ENCODE measurements around the gene CDKL2.
"Not testable (repeated sequence)": the region's sequence is repeated elsewhere in the genome, so short reads cannot be mapped to it uniquely, and the experiment has no call there.

CDKL2 gene

DNA sequence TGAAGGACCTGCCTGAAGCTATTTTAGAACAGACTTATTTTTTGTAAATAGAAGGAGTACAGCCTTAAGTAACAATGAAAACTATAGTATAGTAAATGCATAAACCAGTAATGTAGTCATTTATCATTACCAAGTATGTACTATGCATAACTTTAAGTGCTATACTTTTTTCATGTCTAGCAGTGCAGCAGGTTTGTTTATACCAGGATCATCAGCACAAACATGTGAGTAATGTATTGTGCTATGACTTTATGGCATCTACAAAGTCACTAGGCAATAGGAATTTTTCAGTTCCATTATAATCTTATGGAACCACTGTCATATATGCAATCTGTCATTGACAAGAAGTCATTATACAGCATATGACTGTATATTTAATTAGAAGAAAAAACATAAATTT lies 77.9 kb downstream of the CDKL2 start:
- DNase-seq (ENCODE audit: low read depth): no peak

DNA sequence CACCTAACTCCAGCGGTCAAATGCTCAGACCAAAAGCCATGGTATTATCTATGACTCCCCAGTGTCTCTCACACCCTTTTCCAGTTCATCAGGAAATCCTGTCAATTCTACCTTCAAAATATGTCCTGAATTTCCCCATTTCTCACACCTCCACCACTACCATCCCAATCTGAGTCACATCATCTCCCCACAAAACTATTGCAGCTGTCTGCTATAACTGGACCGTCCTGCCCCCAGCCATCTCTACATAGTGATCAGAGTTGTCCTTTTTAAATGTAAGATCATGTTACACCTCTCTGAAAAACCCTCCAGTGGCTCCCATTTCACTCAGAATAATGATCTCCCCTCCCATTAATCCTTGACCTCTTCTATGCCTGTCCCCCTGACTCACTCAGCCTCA lies 81.3 kb downstream of the CDKL2 start:
- DNase-seq (ENCODE audit: low read depth): no peak

DNA sequence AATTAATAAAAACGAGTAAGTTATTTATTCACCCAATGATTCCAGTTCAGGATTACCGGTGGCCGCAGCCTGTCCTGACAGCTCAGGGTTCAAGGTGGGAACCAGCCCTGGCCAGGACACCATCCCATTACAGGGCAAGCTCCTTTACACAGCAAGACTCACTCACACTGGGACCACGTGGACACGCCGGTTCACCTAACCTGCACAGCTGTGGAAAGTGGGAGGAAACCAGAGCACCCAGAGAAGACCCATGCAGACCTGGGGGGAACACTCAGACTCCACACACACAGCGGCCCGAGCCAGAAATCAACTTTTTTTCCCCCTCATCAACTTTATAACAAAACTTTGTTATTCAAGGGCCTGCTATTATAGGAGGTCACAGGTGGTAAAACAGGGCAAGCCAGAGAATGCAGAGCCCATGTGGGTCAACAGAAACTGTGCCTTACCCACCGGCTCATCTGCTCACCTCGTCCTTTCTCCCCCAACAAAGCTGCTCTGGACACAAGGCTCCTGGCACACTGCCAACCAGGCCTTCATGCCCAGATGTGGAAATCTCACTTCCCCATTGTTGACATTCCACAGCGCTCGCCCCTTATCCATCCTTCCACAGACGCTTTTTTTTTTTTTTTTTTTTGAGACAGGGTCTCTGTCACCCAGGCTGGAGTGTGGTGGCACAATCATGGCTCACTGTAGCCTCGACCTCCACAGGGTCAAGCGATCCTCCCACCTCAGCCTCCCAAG lies 82.5 kb downstream of the CDKL2 start:
- no peak for DNase-seq (ENCODE audit: low read depth)

DNA sequence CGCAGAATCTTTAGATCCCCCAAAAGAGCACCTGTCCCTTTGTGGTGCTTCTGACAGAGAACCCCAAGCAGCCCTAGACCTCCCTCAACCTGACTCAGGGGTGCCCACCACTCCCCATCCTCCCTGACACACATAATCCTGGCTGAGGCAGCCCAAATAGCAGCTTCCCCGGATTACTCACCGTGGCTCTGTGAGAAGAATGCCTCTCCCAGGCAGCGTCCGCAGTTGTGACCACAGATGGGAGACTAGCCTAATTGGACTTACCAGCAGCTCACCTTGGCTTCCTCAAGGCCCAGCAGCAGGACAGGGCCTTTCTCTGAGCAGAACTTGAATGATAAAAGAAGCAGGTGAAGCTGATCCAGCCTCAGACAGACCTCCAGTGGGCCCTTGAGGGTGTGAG lies 84.8 kb downstream of the CDKL2 start:
- DNase-seq (ENCODE audit: low read depth): no peak

DNA sequence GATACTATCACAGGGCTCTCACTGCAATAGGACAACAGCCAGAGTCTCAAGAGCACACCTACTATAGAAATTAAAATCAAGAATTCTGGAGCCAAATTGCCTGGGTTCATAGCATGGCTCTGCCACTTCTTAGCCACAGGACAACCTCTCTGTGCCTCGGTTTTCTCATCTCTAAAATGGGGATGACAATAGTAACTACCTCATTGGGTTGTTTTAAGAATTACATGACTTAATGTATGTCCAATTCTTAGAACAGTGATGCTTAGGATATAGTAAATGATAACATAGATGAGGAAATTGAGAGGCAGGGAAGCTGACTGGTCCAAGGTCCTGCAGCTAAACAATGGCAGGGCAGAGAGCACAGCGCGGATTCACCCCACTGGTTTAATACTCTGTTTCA lies 85.5 kb downstream of the CDKL2 start:
- no peak for DNase-seq (ENCODE audit: low read depth)

DNA sequence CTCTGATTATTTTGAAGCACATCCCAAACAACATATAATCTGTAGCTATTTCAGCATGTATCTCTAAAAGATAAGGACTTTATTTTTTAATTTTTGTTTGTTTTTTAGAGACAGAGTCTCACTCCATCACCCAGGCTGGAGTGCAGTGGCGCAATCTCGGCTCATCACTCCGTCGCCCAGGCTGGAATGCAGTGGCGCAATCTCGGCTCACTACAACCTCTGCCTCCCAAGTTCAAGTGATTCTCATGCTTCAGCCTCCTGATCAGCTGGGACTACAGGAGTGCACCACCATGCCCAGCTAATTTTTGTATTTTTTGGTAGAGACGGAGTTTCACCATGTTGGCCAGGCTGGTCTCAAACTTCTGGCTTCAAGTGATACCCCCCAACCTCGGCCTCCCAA lies 86.1 kb downstream of the CDKL2 start:
- not testable (repeated sequence) for DNase-seq (ENCODE audit: low read depth)

DNA sequence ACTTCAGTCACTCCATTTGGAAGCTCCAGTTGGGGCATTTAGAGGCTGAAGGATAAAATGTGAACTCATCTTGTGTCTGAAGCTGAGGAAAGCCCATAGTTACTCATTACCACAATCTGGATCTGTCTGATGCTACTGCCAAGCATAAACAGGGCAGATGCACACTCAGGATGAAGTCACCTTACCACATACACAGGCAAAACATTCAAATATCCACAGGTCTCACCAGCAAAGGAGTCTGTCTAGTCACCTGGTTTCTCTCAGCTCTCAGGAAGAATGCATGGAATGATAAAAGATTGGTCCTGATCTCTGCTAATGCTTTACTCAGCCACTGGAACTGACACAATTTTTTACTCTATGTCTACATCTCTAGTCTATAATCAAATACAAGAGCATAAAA lies 87.5 kb downstream of the CDKL2 start:
- DNase-seq (ENCODE audit: low read depth): no peak

DNA sequence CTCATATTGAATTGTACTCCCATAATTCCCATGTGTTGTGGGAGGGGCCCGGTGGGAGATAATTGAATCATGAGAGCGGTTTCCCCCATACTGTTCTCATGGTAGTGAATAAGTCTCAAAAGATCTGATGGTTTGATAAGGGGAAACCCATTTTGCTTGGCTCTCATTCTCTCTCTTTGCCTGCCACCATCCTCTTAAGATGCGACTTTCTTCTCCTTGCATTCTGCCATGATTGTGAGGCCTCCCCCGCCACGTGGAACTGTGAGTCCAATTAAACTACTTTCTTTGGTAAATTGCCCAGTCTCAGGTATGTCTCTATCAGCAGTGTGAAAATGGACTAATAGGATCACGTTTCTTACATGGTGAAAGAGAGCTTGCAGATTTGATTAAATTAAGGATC lies 93.0 kb downstream of the CDKL2 start:
- DNase-seq (ENCODE audit: low read depth): not testable (repeated sequence)

DNA sequence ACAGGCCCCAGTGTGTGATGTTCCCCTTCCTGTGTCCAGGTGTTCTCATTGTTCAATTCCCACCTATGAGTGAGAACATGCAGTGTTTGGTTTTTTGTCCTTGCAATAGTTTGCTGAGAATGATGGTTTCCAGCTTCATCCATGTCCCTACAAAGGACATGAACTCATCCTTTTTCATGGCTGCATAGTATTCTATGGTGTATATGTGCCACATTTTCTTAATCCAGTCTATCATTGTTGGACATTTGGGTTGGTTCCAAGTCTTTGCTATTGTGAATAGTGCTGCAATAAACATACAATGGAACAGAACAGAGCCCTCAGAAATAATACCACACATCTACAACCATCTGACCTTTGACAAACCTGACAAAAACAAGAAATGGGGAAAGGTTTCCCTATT lies 96.4 kb downstream of the CDKL2 start:
- DNase-seq (ENCODE audit: low read depth): not testable (repeated sequence)

DNA sequence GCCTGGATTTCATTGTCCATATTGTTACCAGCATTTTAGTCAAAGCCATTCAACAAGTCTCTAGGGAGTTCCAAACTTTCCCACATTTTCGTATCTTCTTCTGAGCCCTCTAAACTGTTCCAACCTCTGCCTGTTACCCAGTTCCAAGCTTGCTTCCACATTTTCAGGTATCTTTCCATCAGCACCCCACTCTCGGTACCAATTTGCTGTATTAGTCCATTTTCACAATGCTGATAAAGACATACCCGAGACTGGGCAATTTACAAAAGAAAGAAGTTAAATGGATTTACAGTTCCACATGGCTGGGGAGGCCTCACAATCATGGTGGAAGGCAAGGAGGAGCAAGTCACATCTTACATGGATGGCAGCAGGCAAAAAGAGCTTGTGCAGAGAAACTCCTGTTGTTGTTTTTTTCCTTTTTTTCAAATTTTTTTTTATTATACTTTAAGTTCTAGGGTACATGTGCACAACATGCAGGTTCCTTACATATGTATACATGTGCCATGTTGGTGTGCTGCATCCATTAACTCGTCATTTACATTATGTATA lies 96.9 kb downstream of the CDKL2 start:
- DNase-seq (ENCODE audit: low read depth): not testable (repeated sequence)

DNA sequence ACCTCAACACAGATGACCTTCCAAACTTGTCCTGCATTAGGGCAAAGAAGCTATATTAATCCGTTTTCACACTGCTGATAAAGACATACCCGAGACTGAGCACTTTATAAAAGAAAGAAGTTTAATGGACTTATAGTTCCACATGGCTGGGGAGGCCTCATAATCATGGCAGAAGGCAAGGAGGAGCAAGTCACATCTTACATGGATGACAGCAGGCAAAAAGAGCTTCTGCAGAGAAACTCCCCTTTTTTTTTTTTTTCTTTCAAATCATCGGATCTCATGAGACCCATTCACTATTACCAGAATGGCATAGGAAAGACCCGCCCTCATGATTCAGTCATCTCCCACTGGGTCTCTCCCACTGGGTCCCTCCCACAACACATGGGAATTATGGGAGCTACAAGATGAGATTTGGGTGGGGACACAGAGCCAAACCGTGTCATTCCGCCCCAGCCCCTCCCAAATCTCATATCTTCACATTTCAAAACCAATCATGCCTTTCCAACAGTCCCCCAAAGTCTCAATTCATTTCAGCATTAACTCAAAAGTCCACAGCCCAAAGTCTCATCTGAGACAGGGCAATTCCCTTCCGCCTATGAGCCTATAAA lies 98.7 kb downstream of the CDKL2 start:
- DNase-seq (ENCODE audit: low read depth): not testable (repeated sequence)

DNA sequence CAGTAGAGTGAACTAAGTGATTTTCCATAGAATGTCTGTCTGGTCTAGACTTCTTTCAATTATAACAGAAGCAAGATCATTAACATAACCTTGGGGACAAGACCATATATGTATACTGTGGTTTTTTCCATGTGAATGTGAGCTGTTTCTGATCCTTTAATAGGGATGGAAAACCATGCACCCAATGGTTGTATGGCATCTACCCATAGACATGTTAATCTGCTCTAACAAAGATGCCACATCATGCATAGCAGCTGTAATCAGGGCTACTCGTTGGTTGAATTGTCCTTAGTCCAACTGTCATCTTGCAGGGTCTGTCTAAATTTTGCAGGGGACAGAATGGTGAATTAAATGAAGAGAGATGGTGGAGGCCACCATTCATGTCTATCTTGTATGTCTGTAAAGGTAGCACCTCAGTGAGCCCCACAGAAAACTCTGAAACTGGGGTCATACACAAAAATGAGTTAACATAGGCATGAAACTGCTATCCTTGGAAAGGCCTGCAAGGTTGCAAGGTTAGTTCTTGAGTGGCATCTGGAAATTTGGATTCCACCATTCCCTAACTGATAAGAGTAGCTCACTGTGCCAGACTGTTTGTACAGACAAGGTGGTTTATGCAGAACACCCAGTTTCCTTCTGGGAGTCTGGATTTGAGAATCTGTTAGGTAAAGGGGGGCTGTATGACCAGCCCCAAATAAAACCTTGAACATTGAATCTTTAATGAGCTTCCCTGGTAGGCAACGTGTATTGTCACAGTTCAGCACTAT lies 99.6 kb downstream of the CDKL2 start:
- no peak for DNase-seq (ENCODE audit: low read depth)
